HepG2 (cell line): ENCODE data around the gene GAS2L1. TPM values are rescaled to one million over a fixed set of nuclear protein-coding genes. Genes with fewer than 3 reads are reported as not detected.

Source experiments
- ATAC-seq: fragments of 200-7000 bp; cut with Tn5 transposase; 3 replicates; pipeline ENCODE4 v1.9.1; 2020; ENCODE audit warnings: mild to moderate bottlenecking, moderate library complexity
- BruUV-seq: library from RNA; stranded (reverse); fragments of 400-500 nt; replicated peaks from 2 replicates; lab custom pipeline; 2021; lab: Mats Ljungman, UMichigan
- CTCF ChIA-PET: fragments of 300-600 bp; formaldehyde crosslinking; extraction: SDS; loops from one replicate; lab custom pipeline; 2021; ENCODE audit warnings: low total read pairs, inconsistent platforms, low intra/inter-chr PET ratio; lab: Yijun Ruan, JAX
- POLR2A ChIA-PET: fragments of 350-600 bp; sonication (Branson Sonifier 250); formaldehyde crosslinking; loops from one replicate; lab custom pipeline; 2020; ENCODE audit warnings: antibody characterized with exemption, inconsistent platforms; lab: Yijun Ruan, JAX
- DNase-seq: peaks from one replicate; pipeline ENCODE4 v3.0.0-alpha.2; 2015; ENCODE audit warnings: low spot score
- FAIRE-seq: peaks from 3 replicates; lab custom pipeline; 2011; peaks lifted over from hg19 to GRCh38; lab: Jason Lieb, UNC
- H2AFZ ChIP-seq: one replicate; pipeline ENCODE4 v1.6.1; 2011; ENCODE audit warnings: low read length, inconsistent platforms
- H3K27ac ChIP-seq: fragments of 300-600 bp; 3 replicates; pipeline ENCODE4 v1.8.0; 2011; ENCODE audit warnings: mixed run types, mild to moderate bottlenecking, mixed read lengths, low read length, inconsistent platforms; ENCODE audit not compliant: insufficient read depth; ENCODE audit errors: extremely low read length
- H3K27me3 ChIP-seq, 2 experiments: fragments of 200-600 bp in 1 of 2; 2 replicates in 1 of 2; 3 replicates in 1 of 2; pipeline versions ENCODE4 v1.6.0 to v1.8.0; 2011; ENCODE audit warnings: low read length in 2 of 2, mild to moderate bottlenecking in 2 of 2, moderate library complexity in 2 of 2, inconsistent platforms in 1 of 2; ENCODE audit not compliant: insufficient read depth in 2 of 2, control insufficient read depth in 1 of 2
- H3K36me3 ChIP-seq, 2 experiments: fragments of 200-600 bp in 1 of 2; replicated peaks in 1 of 2; 2 replicates in 1 of 2; 3 replicates in 1 of 2; pipeline versions ENCODE4 v1.5.1 to v1.8.0; 2011; ENCODE audit warnings: low read length in 2 of 2, inconsistent platforms in 1 of 2; ENCODE audit not compliant: insufficient read depth in 2 of 2, control insufficient read depth in 1 of 2
- H3K4me1 ChIP-seq: 2 replicates; pipeline ENCODE4 v1.5.1; 2012; ENCODE audit warnings: low read length, inconsistent platforms; ENCODE audit not compliant: insufficient read depth
- H3K4me2 ChIP-seq: 2 replicates; pipeline ENCODE4 v1.6.0; 2011; ENCODE audit warnings: low read depth, low read length, inconsistent platforms
- H3K4me3 ChIP-seq, 3 experiments: fragments of 200-600 bp in 1 of 3; sonication (generic), shearing (Covaris generic) in 1 of 3; replicated peaks in 1 of 3; 2 replicates each; pipeline ENCODE4 v1.5.1; 2011 to 2016; ENCODE audit warnings: low read length in 3 of 3, inconsistent platforms in 2 of 3, low read depth in 2 of 3, mild to moderate bottlenecking in 2 of 3, control low read depth in 1 of 3, mixed read lengths in 1 of 3; ENCODE audit not compliant: insufficient read depth in 1 of 3
- H3K79me2 ChIP-seq: one replicate; pipeline ENCODE4 v1.6.1; 2011; ENCODE audit warnings: low read length, inconsistent platforms; ENCODE audit not compliant: insufficient read depth
- H3K9ac ChIP-seq: 2 replicates; pipeline ENCODE4 v1.6.0; 2011; ENCODE audit warnings: mild to moderate bottlenecking, low read depth, low read length, inconsistent platforms; ENCODE audit not compliant: insufficient read depth
- H3K9me3 ChIP-seq: 2 replicates; pipeline ENCODE4 v1.5.1; 2012; ENCODE audit warnings: mild to moderate bottlenecking, low read length
- H4K20me1 ChIP-seq: 2 replicates; pipeline ENCODE4 v1.6.0; 2011; ENCODE audit warnings: inconsistent platforms, mild to moderate bottlenecking, low read length, moderate library complexity; ENCODE audit not compliant: insufficient read depth
- ELF4 ChIP-seq: sonication (generic); formaldehyde crosslinking; IDR thresholded peaks from 2 replicates; pipeline ENCODE4 v1.5.0; 2020; ENCODE audit warnings: missing genetic modification reagents, mild to moderate bottlenecking, moderate library complexity, borderline replicate concordance
- FOXA3 ChIP-seq: IDR thresholded peaks from 2 replicates; pipeline ENCODE4 v1.6.1; 2016; ENCODE audit warnings: missing genetic modification reagents, missing compliant biosample characterization
- GATAD2A ChIP-seq: IDR thresholded peaks from 2 replicates; pipeline ENCODE4 v1.6.1; 2016
- HMG20B ChIP-seq: conservative IDR thresholded peaks from 2 replicates; pipeline ENCODE4 v1.6.1; 2016; ENCODE audit warnings: missing genetic modification reagents, missing compliant biosample characterization
- HNF4A ChIP-seq: sonication (generic); formaldehyde crosslinking; IDR thresholded peaks from 2 replicates; pipeline ENCODE4 v1.4.0; 2020; ENCODE audit warnings: missing genetic modification reagents
- HOXA5 ChIP-seq: sonication (generic); formaldehyde crosslinking; IDR thresholded peaks from 2 replicates; pipeline ENCODE4 v1.4.0; 2020; ENCODE audit warnings: missing genetic modification reagents
- MED1 ChIP-seq: sonication (generic); formaldehyde crosslinking; IDR thresholded peaks from 2 replicates; pipeline ENCODE4 v1.4.0; 2020; ENCODE audit warnings: missing genetic modification reagents
- NR2F6 ChIP-seq, 2 experiments: IDR thresholded peaks; 2 replicates each; pipeline ENCODE4 v1.6.1; 2016; ENCODE audit warnings: antibody characterized with exemption in 1 of 2, mild to moderate bottlenecking in 1 of 2
- PHF21A ChIP-seq: sonication (generic); formaldehyde crosslinking; IDR thresholded peaks from 2 replicates; pipeline ENCODE4 v1.5.0; 2020; ENCODE audit warnings: mild to moderate bottlenecking, missing genetic modification reagents
- POLR2A ChIP-seq, 2 experiments: IDR thresholded peaks; 2 replicates each; pipeline ENCODE4 v1.6.1; 2011; ENCODE audit warnings: low read depth in 2 of 2, low read length in 2 of 2, mild to moderate bottlenecking in 1 of 2, moderate library complexity in 1 of 2; ENCODE audit not compliant: insufficient read depth in 1 of 2
- SAP130 ChIP-seq: IDR thresholded peaks from 2 replicates; pipeline ENCODE4 v1.6.1; 2016; ENCODE audit warnings: low read depth
- SOX13 ChIP-seq, 3 experiments: fragments of 450-650 bp in 1 of 3; sonication (generic) in 1 of 3; formaldehyde crosslinking in 1 of 3; IDR thresholded peaks in 2 of 3; conservative IDR thresholded peaks in 1 of 3; 2 replicates each; pipeline versions ENCODE4 v1.5.0 to v1.6.1; 2016 to 2020; ENCODE audit warnings: antibody characterized with exemption in 1 of 3, mild to moderate bottlenecking in 1 of 3, missing compliant biosample characterization in 1 of 3, missing genetic modification reagents in 1 of 3, moderate library complexity in 1 of 3
- TGIF2 ChIP-seq: IDR thresholded peaks from 2 replicates; pipeline ENCODE4 v1.6.1; 2016; ENCODE audit warnings: control low read depth, missing compliant biosample characterization
- WGBS: methylation state at CpG from one replicate; pipeline ENCODE4 v1.1.6; 2017; ENCODE audit warnings: low lambda C conversion rate; 5-methylcytosine and 5-hydroxymethylcytosine counted together
- in situ Hi-C: cut with HindIII; loops from 2 replicates; pipeline ENCODE4 v1.10.0; 2017; ENCODE audit warnings: low pct_unique_long_range_greater_than_20kb; ENCODE audit not compliant: extremely low pct_ligation_motif_present
- intact Hi-C: fragments of 100-400 bp; cut with micrococcal nuclease; formaldehyde crosslinking; loops from one replicate; pipeline ENCODE4 v1.10.0; 2022; ENCODE audit not compliant: unreplicated experiment
- polyA plus RNA-seq, 8 experiments: library from polyadenylated mRNA; depleted of rRNA in 3 of 8; stranded (reverse) in 7 of 8; unstranded in 1 of 8; fragments of >200 nt; fragmentation: Illumina TruSeq in 4 of 8; extraction: Trizol in 4 of 8; gene quantifications; 2 replicates each; pipeline versions ENCODE4 v1.2.1 to v1.2.3, GENCODE V29; 2011 to 2016; ENCODE audit warnings: low read depth in 4 of 8, missing spikeins in 1 of 8, mixed read lengths in 1 of 8; ENCODE audit not compliant: insufficient read depth in 1 of 8
- total RNA-seq, 5 experiments: library from RNA; depleted of rRNA; stranded (reverse); fragments of >200 nt; fragmentation: Illumina TruSeq; extraction: Trizol; gene quantifications; 2 replicates each; pipeline ENCODE4 v1.2.3, GENCODE V29; 2016; ENCODE audit warnings: low read depth in 1 of 5

Gene GAS2L1
- total and polyA plus RNA-seq, 2 of the 13 experiments (the other 11 are each of a cell fraction or from before 2014, with no cell fraction given), result 1.8 to 3.3 TPM

DNA sequence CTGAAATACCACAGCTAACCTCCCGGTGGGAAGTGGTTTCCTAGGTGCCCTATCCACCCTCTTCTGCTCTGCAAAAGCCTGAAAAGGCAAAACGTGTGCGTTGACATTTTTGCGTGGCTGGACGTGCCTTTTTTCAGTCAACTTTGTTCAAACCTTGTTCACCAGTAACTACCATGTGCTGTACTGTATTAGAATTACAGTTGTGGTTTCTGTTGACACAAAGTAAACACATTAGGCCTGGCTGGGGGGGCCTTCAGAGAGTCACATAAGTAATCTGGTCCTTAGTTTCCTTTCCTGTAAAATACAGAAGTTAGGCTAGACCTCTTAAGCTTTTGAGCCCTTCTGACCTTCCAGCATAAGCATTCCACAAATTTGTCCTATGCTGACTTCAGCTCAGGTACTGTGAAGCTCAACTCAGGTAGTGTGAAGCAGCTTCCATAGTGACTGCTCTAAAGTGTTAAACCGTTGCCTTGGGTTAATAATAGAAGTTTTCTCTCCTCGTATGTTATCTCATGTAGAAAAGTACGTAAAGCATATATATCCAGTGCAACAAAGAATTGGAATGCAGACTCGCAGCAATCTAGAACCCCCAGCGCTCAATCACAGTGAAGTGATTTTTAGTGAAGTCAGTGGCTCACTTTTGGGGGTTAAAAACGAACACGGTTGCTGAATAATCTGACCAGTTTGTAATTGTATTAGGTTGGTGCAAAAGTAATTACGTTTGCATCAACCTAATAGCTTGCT, 36.5 kb upstream of the GAS2L1 start (continued):
- TF ChIP-seq HMG20B, result no peak

GRCh38 chr22:29270475-29271271, 35.8 kb upstream of the GAS2L1 start:
- no peaks in the 10 kb centered on the region for H3K9me3 ChIP-seq
- no peak for ATAC-seq
- POLR2A ChIA-PET, result interaction anchor here (1.2 to 2.0 kb wide), 4 partner anchors 9 to 36 kb away, joined by 3 to 7 read pairs (median 4); partner anchors contain the start of gene GAS2L1
- no peaks in the 10 kb centered on the region; a peak in 1 of 5 replicates for H3K27me3 ChIP-seq
- H3K4me2 ChIP-seq, result peak overlapping the region; percentile 90
- no TSS peak for BruUV-seq
- peaks cover 9 to 36% of the 10 kb centered on the region in 2 experiments for H3K36me3 ChIP-seq
- intact Hi-C loops, result no loop called here
- CTCF ChIA-PET, result no interaction called here
- DNase-seq, result peak; percentile 69
- H3K4me3 ChIP-seq, result peak overlapping the region; percentile 75 to 96 (median 93)
- H3K27ac ChIP-seq, result peak overlapping the region; percentile 98
- H4K20me1 ChIP-seq, result peaks cover 63% of the 10 kb centered on the region
- peak; percentile 26 for FAIRE-seq
- peak overlapping the region; percentile 100 for H3K9ac ChIP-seq
- H3K79me2 ChIP-seq, result peaks cover 96% of the 10 kb centered on the region
- in situ Hi-C loops, result no loop called here
- peaks cover 75% of the 10 kb centered on the region for H3K4me1 ChIP-seq
- 29% methylated on average over 9 of the region's 9 CpGs for WGBS
- no peak overlapping the region for H2AFZ ChIP-seq
- TF ChIP-seq HOXA5 (CRISPR knock-in tag) (0 out of 2 replicates have a peak, but pooled peaks have one; percentile 15), MED1 (CRISPR knock-in tag) (0 out of 2 replicates have a peak, but pooled peaks have one; percentile 7), ELF4 (CRISPR knock-in tag) (no peak), PHF21A (CRISPR knock-in tag) (peak; percentile 11; the same call in 1 of the 2 replicates), TGIF2 (CRISPR knock-in tag) (0 out of 2 replicates have a peak, but pooled peaks have one; percentile 15), SOX13 (IDR thresholded peaks at IDR 0.05) (no peak), SOX13 (CRISPR knock-in tag; conservative IDR thresholded peaks at IDR 0.05 in 1 of 2, IDR thresholded peaks at IDR 0.05 in 1 of 2) (peak in 1 of 2 experiments; percentile 11; a peak in 1 of 4 replicates), FOXA3 (CRISPR knock-in tag) (peak; percentile 21; the same call in 1 of the 2 replicates), HNF4A (CRISPR knock-in tag) (0 out of 2 replicates have a peak, but pooled peaks have one; percentile 18), POLR2A (IDR thresholded peaks at IDR 0.05; ENCODE audit: insufficient read depth in 1 of 2, low read depth in 2 of 2, low read length in 2 of 2) (peak in 1 of 2 experiments; percentile 3; a peak in 1 of 4 replicates), NR2F6 (IDR thresholded peaks at IDR 0.05) (0 out of 2 replicates have a peak, but pooled peaks have one; percentile 20), NR2F6 (CRISPR knock-in tag; IDR thresholded peaks at IDR 0.05) (no peak), SAP130 (peak; percentile 70), GATAD2A (CRISPR knock-in tag) (peak; percentile 50; the same call in 1 of the 2 replicates)
